Breast epithelium (tissue), 3 donors: ENCODE results near the gene PSMB2.

Source experiments
- POLR2A ChIP-seq: fragments of 450-650 bp; IDR thresholded peaks from one replicate; pipeline ENCODE4 v1.6.1; 2016; ENCODE audit warnings: antibody characterized with exemption, mild to moderate bottlenecking, moderate library complexity
- POLR2AphosphoS5 ChIP-seq, 3 donors: sonication (generic); formaldehyde crosslinking; IDR thresholded peaks; one replicate each; pipeline ENCODE4 v1.6.1; 2017; ENCODE audit warnings: antibody characterized with exemption in 3 of 3

- no peak for TF ChIP-seq POLR2AphosphoS5 (IDR thresholded peaks at IDR 0.05)
- no peak for TF ChIP-seq POLR2A
Observed at GRCh38 chr1:35663434-35663833, 22.1 kb upstream of the PSMB2 start.
